OCI-LY3 (cell line): ENCODE measurements around the gene AUTS2.

ENCODE experiments used
- H2AFZ ChIP-seq: fragments of 200-600, 300-600 bp; shearing (Covaris generic); 2 replicates; pipeline ENCODE4 v1.6.0; 2014; ENCODE audit warnings: antibody characterized with exemption, low read depth, low read length
- H3K27ac ChIP-seq: fragments of 200-600, 300-600 bp; sonication (generic); 2 replicates; pipeline ENCODE4 v1.5.1; 2014; ENCODE audit warnings: mild to moderate bottlenecking, low read length, moderate library complexity, mixed read lengths
- H3K27me3 ChIP-seq: fragments of 200-600, 300-600 bp; sonication (generic); 2 replicates; pipeline ENCODE4 v1.6.1; 2014; ENCODE audit warnings: low read depth, low read length, mixed read lengths
- H3K36me3 ChIP-seq: fragments of 200-600, 300-600 bp; sonication (generic); replicated peaks from 2 replicates; pipeline ENCODE3; 2014; ENCODE audit warnings: low read depth, low read length, mixed read lengths
- H3K4me1 ChIP-seq: fragments of 300-600, 200-600 bp; sonication (generic); 2 replicates; pipeline ENCODE4 v1.6.1; 2014; ENCODE audit warnings: low read length, mixed read lengths
- H3K4me2 ChIP-seq: fragments of 200-600, 300-600 bp; sonication (generic); 2 replicates; pipeline ENCODE4 v1.6.1; 2014; ENCODE audit warnings: low read length, mixed read lengths
- H3K4me3 ChIP-seq: fragments of 300-600, 200-600 bp; sonication (generic); 2 replicates; pipeline ENCODE4 v1.5.1; 2014; ENCODE audit warnings: antibody characterized with exemption, mild to moderate bottlenecking, low read length, moderate library complexity
- H3K79me2 ChIP-seq: fragments of 300-600, 200-600 bp; shearing (Covaris generic); 2 replicates; pipeline ENCODE4 v1.6.1; 2014; ENCODE audit warnings: mild to moderate bottlenecking, low read length, mixed read lengths
- H3K9ac ChIP-seq: fragments of 300-600, 200-600 bp; shearing (Covaris generic); 2 replicates; pipeline ENCODE4 v1.6.0; 2014; ENCODE audit warnings: mild to moderate bottlenecking, low read length, moderate library complexity
- H3K9me3 ChIP-seq: fragments of 200-600, 300-600 bp; shearing (Covaris generic); 2 replicates; pipeline ENCODE4 v1.6.1; 2014; ENCODE audit warnings: low read length, mixed read lengths; ENCODE audit not compliant: insufficient read depth
- H4K20me1 ChIP-seq: fragments of 200-600, 300-600 bp; sonication (generic); 2 replicates; pipeline ENCODE4 v1.6.1; 2016; ENCODE audit warnings: low read length, mixed read lengths; ENCODE audit not compliant: insufficient read depth
- CTCF ChIP-seq: fragments of 200-600, 300-600 bp; sonication (generic); IDR thresholded peaks from 2 replicates; pipeline ENCODE4 v1.5.1; 2014; ENCODE audit warnings: antibody characterized with exemption, low read length, low read depth
- EZH2phosphoT487 ChIP-seq: fragments of 200-600 bp; shearing (Covaris generic); IDR thresholded peaks from 2 replicates; pipeline ENCODE4 v1.6.1; 2018; ENCODE audit warnings: antibody characterized with exemption, mixed run types, low read depth

The AUTS2 gene

DNA sequence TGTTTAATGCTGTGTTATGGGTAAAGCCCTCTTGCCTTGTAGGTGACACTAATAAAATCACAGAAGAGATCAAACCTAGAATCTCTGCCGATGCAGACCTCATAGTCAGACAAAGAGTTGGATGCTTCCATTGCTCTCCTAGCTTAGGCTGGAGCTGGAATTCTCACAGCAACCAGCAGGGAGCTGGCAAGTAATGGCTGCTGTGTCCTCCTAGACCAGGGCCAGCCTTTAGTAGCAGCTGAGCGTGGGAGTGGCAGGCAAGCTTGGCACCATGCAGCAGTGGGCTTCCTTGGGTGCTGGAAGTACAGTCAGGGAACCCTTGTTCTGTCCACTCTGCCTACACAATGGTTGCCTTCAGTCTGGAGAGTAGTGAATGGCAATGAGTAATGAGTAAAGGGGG, 935.3 kb downstream of the AUTS2 start:
- Histone ChIP-seq H2AFZ (no peak overlapping the region), H4K20me1 (no peaks in the 10 kb centered on the region), H3K36me3 (no peaks in the 10 kb centered on the region), H3K27me3 (no peaks in the 10 kb centered on the region), H3K27ac (no peak overlapping the region), H3K4me2 (no peak overlapping the region), H3K79me2 (no peaks in the 10 kb centered on the region), H3K4me3 (no peak overlapping the region), H3K9me3 (no peaks in the 10 kb centered on the region), H3K9ac (no peak overlapping the region), H3K4me1 (no peaks in the 10 kb centered on the region)
- TF ChIP-seq CTCF (no peak), EZH2phosphoT487 (no peak)

- Histone ChIP-seq H3K4me2 (no peak overlapping the region), H3K4me3 (no peak overlapping the region), H3K27me3 (no peaks in the 10 kb centered on the region)
Measured at GRCh38 chr7:70539205-70539604, 940.9 kb downstream of the AUTS2 start.

GRCh38 chr7:70539617-70540016, 941.3 kb downstream of the AUTS2 start:
- no peaks in the 10 kb centered on the region for H3K9me3 ChIP-seq
- H3K4me3 ChIP-seq: no peak overlapping the region
- H3K27me3 ChIP-seq: no peaks in the 10 kb centered on the region
- no peak overlapping the region for H3K27ac ChIP-seq
- H4K20me1 ChIP-seq: no peaks in the 10 kb centered on the region
- TF ChIP-seq EZH2phosphoT487 (no peak), CTCF (no peak)
- no peaks in the 10 kb centered on the region for H3K36me3 ChIP-seq
- no peak overlapping the region for H3K4me2 ChIP-seq
- H3K4me1 ChIP-seq: no peaks in the 10 kb centered on the region
- H3K79me2 ChIP-seq: no peaks in the 10 kb centered on the region
- no peak overlapping the region for H2AFZ ChIP-seq
- H3K9ac ChIP-seq: no peak overlapping the region

More at GRCh38 chr7:70539205-70539604, 940.9 kb downstream of the AUTS2 start:
- TF ChIP-seq CTCF: no peak
- no peaks in the 10 kb centered on the region for H3K36me3 ChIP-seq
- H3K27ac ChIP-seq: no peak overlapping the region
- H3K9me3 ChIP-seq: no peaks in the 10 kb centered on the region
- no peaks in the 10 kb centered on the region for H3K4me1 ChIP-seq
- no peaks in the 10 kb centered on the region for H3K79me2 ChIP-seq
- no peak overlapping the region for H3K9ac ChIP-seq
- H2AFZ ChIP-seq: no peak overlapping the region
- H4K20me1 ChIP-seq: no peaks in the 10 kb centered on the region

GRCh38 chr7:70540641-70541040, 942.4 kb downstream of the AUTS2 start:
- Histone ChIP-seq H3K27ac (no peak overlapping the region), H4K20me1 (no peaks in the 10 kb centered on the region), H3K4me2 (no peak overlapping the region), H3K4me3 (no peak overlapping the region), H3K79me2 (no peaks in the 10 kb centered on the region), H3K27me3 (no peaks in the 10 kb centered on the region), H3K9ac (no peak overlapping the region), H3K36me3 (no peaks in the 10 kb centered on the region), H2AFZ (no peak overlapping the region), H3K4me1 (no peaks in the 10 kb centered on the region), H3K9me3 (no peaks in the 10 kb centered on the region)
- TF ChIP-seq EZH2phosphoT487 (no peak), CTCF (no peak)
